CD4-positive, alpha-beta T cell treated with Interleukin-15 for 1 hour (primary cell): ENCODE measurements around the gene LTB4R.

Experiments
- DNase-seq: peaks from one replicate; pipeline ENCODE4 v3.0.0-alpha.2; 2020

Gene LTB4R

DNA sequence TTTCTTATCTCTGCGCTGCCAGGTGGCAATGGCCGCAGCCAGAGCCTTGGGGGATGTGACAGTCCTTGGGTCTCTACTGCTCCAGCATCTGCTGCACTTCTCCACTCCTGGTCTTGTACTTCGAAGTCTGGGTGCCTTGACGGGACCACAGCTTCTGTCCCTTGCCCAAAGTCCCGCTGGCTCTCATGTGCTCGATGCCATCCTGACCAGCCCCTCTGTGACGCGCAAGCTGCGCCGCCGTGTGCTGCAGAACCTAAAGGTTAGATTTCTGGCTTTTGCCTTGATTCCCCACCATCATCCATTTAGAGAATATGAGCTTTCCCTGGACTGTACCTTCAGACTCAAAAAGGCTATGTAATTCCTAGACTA, 7.3 kb upstream of the LTB4R start:
- no peak for DNase-seq

DNA sequence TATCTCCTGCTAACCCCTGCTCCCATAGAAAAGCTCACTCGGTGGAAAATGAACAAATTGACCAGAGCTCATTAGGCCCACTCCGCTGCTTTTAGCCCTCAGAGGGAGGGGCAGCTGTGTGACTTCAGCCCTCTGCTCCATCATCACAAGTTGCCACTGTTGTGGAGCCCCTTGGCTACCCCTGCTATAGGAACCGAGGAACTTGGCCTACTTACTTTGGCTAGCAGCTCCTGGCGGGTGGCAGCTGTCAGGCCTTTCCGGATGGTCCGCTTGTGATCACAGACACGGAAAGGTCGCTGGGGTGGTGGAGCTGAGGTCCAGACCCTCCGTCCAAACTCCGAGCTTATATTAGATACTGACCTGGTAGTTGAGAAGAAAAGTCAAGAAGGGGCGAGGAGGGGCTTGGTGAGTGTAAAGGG, 4.1 kb upstream of the LTB4R start:
- DNase-seq, result no peak

DNA sequence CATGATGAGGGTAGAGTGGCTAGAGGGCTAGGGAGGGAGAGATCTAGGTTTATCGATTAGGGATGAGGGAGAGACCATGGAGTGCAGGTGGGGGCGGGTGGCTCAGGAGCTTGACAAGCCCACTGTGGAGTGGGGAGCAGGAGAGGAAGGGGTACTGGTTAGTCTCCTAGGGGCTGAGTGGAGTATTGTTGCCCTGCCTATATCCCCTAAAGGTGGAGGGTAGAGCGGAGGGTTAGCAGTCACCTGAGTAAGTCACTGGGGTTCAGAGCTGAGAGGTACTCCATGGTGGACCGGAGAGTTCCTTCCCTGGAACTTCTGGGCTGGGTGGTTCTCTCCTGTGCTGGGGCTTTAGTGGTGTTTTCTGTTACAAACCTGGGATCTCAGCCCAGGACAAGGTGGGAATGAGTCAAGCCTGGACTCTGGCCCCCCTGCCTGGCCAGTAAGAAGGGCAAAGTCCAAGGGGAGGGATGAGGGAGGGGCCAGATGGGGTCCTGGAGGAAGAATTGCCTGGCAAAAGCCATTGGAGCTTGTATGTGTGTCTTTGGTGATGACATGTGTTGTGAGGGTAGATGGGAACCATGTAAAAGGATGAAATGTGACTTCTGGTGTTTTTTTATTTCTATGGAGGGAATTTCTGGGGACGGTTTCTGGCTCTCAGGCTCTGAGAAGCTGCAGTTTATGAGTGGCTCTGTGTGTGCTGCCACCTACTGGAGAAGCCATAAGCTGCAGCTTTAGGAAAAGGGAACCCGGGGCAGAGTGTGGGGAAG, 3.5 kb upstream of the LTB4R start, which contains the start of gene CIDEB:
Gene CIDEB (minus strand): TSS at position 403 of the 767 bp plus-strand sequence. CDS start 119 bp downstream, at position 284.
- DNase-seq, result peak; percentile 63

DNA sequence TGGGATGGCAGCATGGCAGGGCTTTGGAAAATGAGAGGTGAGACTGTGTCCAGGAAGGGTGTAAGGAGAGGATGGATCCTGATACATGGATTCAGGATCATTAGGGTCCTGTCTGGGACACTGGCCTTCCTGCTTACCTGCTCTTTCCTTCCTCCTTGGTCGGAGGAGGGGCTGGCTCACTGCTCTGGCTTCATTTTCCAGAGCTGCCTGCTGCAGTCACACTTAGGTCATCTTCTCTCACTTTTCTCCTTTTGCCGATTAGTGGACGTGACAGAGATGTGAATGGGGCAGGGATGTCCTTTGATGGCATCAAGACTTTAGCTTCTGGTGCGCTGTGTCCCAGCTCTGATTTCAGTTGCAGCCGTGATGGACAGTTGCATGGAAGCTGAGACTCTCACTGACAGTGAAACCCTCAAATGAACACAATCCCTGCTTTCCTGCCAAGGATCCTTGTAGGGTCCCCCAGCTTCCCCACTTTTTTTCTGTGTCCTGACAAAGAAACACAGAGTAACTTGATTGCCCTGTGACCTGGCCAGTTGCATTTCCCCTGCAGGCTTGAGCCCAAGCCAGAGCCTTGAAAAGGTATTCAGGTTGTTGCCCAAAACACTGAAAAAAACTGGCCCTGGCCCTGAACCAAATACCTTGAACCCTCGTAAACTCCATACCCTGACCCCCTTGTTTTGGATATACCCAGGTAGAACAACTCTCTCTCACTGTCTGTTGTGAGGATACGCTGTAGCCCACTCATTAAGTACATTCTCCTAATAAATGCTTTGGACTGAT, 2.8 kb upstream of the LTB4R start:
- DNase-seq, result no peak

DNA sequence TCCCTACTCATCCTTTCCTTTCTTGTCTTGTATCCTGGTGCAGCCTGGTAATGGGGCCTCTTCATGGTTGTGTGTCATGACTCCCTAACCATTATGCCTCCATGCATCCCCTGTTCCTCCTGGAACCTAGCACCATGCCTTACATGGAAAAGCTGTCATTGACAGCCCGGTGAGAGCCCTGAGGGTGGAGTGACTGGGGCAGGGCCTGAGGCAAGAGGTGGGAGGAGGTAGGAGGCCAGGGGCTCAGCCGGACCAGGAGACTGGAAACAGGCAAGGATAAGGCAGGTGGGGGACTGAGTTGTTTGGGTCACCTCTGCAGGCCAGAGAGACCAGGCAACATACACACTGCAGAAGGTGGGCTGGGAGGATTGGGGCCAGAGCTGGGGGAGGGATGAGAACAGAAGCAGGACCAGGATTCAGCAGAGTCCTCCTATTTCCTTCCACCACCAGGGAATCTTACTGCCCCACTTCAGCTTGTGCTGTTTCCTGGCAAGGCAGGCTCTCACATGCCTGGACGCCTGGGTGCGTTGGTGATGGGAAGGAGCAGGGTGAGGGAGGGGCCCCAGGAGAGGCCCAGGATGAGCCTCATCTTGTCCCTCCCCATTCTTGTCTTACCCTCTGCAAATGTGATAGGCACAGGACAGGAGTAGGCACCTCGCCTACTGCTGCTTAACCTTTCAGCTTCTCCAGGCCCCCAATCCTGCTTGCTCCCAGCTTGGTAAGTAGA, 1.6 kb upstream of the LTB4R start, which contains the start of gene LTB4R2:
Gene LTB4R2 (plus strand): TSS at position 603 of the 727 bp plus-strand sequence. CDS start 525 bp downstream, outside the sequence.
- DNase-seq, result no peak

DNA sequence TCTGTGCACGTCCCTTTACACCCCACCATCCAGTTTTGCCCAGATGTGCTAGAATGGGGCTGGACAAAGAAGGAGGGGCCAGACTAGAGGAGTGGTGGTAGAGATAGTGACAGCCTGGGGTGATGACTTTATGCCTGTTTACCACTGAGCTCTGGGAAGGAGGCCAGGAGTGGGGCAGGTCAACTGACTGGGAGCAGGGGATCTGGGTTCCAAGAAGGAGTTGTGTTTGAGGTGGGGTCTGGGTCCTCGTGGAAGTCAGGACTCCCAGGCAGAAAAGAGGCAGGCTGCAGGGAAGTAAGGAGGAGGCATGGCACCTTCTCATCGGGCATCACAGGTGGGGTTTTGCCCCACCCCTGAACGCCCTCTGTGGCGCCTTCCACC, 1.0 kb upstream of the LTB4R start:
- DNase-seq, result no peak

DNA sequence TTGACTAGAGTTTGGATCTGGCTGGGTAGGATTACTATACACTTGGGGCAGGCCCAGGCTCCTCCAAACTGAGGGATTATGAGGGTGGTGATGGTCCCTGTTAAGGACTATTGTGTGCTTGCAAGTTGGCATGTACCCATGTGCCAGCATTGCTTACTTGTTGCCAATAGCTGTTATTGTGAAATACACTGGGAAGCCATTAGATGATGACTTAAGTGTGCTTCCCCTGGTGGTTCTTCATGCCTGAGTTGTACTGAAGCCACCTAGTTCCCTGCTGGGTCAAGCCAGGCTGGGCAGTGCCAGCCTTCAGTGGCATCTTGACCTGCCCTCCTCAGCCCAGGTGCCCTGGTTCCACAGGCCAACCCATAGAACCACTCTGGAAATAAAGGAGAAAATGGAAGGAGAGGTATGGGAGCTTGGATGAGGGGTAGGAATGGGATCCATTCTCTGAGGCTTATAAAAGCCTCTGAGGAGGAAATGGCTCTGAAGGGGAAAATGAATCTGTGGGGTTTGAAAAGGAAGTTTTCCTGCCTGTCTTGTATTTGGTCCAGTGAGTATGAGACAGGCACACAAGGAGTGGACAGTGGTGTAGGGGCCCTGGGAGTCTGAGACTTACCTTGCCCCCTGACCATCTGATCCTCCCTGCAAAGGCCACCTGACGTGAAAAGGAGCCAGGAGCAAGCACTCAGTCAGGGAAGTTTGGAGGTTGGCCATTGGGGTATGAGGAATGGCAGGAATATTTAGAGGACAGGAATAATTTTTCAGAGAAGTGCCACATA, 724 bp downstream of the LTB4R start:
- DNase-seq, result no peak

DNA sequence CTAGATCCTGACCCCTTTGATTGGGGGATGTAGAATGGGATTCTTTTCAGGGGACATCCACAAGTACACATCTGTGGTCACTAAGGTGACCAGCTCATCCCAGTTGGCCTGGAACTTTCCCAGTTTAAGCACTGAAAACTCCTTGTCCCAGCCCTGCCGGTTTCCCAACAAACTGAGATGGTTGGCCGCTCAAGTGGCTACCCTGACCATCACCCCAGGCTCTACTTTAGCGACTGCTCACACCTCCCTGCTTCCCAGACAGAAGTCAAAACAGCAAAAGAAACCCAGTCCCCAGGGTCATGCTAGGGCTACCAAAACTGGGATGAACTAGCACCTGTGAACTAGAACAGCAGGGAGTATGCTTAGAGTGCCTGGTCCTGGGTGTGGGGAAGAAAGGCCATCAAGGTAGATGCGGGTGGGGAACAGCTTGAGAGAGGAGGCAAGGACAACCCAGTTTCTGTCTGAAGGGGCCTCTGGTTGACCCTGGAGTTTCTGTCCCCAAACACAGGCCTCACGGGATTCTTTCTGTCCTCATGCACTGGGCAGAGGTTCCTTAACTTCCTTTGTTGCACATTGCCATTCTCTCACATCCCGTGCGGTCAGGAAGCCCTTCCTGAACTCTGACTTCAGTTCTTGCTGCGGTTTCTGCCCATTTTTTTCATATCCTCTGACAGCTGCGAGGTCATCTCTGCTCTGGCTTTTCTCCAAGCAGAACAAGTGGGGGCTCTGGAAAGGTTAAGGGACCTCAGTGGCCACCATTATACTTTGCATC, 1.6 kb downstream of the LTB4R start:
- peak; percentile 53 for DNase-seq

DNA sequence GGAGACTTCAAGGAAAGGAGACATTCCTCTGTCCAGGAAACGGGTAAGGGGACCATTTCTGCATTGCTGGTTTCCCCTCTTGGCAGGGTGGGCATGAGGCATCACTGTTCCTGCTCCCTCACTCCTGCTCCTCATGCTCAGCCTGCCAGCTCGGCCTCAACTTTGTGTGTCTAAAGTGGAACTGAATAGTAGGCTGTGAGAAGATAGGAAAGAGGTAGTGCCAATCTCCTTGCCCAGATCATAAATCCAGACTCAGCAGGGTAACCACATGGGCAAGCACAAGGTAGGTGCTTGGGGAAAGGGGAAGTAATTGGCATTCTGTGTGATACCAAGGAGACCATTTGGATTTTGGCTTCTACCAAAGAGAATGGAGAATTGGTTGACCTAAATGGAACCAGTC, 2.6 kb downstream of the LTB4R start:
- no peak for DNase-seq

DNA sequence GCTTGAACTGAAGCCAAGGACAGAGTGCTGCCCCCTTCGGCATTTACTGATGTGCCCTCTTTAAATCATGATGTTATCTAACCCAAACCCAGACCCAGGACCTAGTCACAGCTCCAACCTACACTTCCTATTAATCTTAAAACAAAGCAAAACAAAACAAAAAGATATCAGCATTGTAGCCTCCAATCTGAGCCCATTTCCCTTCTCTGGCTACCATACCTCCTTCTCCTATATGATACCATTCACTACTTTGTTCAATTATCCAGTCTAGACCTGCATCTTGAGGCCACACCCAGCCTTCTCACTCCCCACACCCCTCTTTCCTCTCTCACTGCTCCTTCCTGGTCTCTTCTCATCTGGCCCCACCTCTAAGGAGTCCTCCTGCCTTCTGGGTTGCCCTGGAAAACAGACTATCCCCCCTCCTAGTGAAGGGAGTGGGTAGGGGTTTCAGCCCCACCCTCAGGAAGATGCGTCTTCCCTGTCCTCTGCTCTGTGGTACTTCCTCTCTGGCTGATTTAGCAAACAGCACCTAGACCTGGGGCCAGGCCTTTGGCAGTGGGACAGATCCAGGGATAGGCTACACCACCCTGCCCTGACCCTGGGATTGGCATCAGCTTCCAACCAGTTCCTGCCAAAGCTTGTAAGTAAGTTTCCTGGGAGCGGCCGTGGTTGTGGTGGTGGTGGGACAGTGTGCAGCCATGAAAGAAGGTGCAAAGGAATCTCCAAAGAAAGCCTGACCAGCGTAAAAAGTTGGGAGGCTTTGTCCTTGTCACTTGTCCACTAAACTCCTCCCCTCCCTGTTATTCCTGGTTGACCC, 3.3 kb downstream of the LTB4R start:
- DNase-seq, result no peak

DNA sequence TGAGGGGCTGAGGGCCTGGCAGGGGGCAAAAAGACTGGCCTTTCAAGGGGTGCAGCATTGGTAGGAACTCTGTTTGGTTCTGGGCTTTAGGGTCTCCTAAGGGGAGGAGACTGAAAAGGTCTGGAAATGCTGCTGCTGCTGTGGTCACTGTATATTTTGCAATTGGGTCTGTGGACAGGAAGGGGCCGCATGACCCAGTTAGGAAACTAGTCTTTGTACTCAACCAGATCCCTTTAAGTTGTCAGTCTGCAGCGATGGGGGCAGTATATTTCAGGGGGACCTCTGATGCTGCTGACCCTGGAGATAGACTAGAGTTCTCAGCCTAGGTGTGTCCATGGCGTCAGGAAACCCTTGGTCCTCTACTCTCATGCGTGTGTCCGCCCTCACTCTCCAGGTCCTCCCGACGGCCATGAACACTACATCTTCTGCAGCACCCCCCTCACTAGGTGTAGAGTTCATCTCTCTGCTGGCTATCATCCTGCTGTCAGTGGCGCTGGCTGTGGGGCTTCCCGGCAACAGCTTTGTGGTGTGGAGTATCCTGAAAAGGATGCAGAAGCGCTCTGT, 4.0 kb downstream of the LTB4R start:
- DNase-seq, result no peak

DNA sequence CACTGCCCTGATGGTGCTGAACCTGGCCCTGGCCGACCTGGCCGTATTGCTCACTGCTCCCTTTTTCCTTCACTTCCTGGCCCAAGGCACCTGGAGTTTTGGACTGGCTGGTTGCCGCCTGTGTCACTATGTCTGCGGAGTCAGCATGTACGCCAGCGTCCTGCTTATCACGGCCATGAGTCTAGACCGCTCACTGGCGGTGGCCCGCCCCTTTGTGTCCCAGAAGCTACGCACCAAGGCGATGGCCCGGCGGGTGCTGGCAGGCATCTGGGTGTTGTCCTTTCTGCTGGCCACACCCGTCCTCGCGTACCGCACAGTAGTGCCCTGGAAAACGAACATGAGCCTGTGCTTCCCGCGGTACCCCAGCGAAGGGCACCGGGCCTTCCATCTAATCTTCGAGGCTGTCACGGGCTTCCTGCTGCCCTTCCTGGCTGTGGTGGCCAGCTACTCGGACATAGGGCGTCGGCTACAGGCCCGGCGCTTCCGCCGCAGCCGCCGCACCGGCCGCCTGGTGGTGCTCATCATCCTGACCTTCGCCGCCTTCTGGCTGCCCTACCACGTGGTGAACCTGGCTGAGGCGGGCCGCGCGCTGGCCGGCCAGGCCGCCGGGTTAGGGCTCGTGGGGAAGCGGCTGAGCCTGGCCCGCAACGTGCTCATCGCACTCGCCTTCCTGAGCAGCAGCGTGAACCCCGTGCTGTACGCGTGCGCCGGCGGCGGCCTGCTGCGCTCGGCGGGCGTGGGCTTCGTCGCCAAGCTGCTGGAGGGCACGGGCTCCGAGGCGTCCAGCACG, 4.7 kb downstream of the LTB4R start:
- no peak for DNase-seq

DNA sequence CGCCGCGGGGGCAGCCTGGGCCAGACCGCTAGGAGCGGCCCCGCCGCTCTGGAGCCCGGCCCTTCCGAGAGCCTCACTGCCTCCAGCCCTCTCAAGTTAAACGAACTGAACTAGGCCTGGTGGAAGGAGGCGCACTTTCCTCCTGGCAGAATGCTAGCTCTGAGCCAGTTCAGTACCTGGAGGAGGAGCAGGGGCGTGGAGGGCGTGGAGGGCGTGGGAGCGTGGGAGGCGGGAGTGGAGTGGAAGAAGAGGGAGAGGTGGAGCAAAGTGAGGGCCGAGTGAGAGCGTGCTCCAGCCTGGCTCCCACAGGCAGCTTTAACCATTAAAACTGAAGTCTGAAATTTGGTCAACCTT, 5.3 kb downstream of the LTB4R start:
- DNase-seq, result no peak

DNA sequence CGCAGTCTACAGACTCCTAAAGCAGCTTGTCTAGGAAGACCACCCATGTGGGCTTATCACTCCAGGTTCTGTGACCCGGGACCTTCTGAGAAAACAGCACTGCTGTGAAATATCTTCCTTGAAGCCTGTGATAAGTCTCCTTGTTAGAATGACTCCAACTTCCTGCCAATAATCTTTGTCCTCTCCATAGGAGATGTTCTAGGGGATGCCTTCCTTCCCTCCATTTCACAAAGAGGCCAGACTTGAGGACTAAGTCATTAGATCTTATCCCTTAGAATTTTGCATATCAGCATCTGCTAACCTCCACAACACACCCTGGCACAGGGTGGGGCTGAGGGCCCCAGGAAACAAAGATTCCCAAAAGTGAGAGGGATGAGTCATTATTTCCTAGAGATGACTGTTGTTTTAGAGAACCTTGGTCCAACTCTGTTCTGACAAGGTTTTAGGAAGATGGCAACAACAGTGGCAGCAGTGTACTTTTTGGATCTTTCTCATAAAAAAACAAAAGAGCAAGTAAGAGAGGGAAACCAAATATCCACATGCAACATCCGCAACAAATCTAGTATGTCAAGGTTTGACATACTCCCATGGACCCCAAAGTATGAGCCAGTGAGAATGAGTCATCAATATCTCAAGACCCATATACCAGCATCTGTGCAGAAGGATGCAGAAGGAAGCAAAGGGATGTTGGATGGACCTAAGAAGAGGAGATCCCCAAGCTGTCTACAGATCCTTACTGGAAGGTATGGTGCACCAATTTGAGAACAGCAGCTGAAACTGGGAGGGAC, 6.0 kb downstream of the LTB4R start:
- no peak for DNase-seq

DNA sequence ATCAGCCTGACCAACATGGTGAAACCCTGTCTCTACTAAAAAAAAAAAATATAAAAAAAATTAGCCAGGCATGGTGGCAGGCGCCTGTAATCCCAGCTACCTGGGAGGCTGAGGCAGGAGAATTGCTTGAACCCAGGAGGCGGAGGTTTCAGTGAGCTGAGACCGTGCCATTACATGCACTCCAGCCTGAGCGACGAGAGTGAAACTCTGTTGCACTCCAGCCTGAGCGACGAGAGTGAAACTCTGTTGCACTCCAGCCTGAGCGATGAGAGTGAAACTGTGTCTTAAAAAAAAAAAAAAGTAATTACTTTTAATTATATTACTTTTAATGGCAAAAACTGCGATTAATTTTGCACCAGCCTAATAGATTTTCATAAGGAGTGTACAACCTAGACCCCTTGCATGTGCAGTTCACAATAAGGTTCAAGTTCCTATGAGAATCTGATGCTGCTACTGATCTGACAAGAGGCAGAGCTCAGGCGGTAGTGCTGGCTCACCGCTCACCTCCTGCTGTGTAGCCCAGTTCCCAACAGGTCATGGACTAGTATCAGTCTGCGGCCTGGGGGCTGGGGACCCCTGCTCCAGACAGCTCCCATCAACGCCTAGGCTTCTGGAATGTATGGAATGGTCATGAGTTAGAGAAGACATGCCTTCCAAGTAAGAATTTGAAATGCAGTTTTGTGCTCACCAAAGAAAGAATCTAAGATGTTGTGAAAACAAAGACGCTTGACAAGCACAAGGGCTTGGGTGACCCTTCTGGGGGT, 10.1 kb downstream of the LTB4R start:
- DNase-seq, result no peak

DNA sequence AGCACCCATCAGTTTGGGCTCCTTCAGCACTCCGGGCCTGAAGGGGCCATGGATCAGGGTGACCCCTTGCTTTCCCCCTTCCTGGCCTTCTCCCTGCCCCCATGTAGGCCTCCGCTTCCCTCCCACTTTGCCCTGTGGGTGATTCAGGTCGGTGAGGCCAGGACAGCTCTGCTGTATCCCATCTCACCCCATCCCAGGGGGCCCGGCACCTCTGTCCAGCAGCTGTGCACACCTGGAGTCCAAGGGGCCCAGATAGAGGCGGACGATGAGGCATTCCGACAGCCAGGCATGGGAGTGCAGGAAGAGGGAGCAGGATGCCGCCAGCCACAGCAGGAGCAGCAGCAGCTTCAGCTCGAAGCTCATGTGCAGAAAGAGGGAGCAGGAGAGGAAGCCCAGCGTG, 11.4 kb downstream of the LTB4R start:
- no peak for DNase-seq

DNA sequence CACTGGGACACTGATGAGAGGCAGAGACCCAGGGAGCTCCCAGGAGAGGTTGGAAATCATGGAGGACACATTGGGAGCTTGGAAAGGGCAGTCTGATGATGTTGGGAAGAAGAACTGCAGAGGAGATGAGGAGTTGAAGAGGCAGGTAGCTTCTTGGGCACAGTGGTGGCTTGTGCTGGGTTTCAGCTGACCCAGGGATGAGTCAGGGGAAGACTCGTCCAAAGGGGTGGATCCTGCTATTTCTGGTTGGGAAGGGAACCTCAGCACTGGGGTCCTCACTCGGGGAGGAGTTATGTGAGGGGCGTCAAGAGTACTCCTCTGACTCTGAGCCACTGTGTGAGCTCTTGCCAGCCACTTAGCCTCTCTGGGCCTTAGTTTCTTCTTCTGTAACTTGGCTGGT, 12.0 kb downstream of the LTB4R start:
- no peak for DNase-seq

DNA sequence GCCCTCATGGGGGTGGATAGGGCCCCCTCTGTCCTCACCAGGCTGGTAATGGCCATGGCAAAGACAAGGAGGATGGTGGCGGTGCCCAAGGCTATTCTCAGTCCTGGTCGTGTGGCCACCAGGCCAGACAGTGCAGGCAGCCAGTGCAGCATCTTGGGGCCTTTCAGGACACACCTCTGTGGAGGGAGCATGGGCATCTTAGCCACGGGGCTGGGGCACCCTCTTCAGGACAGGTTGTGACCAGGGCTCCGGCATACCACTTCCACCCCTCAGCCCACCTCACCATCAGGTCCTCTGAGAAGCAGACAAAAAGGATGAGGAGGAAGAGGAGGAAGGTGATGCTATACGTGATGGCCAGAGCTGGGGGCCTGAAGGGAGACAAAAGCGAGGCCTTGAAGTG, 12.7 kb downstream of the LTB4R start:
- DNase-seq, result no peak
